ENCODE results near the gene INTS6.

GRCh38 chr13:51475727-51476501 is 23.1 kb upstream of the INTS6 start:
- no peak for TF ChIP-seq POLR2A (IDR thresholded peaks at IDR 0.05)
- no peak for TF ChIP-seq CTCF (IDR thresholded peaks at IDR 0.05)
